Measurements from ENCODE around the gene WWC1.

WWC1 gene

GRCh38 chr5:168301593-168302390 lies 10.3 kb downstream of the WWC1 start:
- no peak for TF ChIP-seq CTCF (IDR thresholded peaks at IDR 0.05; ENCODE audit: low read depth, low read length, missing control alignments)
- H3K4me3 ChIP-seq (replicated peaks; ENCODE audit: low read depth, low read length): no peak overlapping the region
- DNase-seq (ENCODE audit: extremely low read depth, low read depth): no peak

DNA sequence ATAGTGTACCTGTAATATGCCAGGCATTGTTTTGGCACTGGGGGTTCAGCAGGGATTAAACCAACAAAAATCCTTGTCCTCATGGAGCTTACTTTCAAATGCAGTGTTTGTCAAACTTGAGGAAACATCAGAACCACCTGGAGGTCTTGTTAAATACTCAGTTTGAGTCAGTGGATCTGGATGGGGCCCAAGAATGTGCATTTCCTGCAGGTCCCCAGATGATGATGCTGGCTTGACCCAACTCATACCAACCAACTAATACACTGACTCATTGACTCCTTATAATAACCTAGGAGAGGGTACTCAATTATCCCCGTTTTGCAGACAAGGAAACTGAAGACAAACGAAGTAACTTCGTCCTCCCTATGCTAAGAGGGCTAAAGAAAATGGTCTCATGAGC lies 11.3 kb downstream of the WWC1 start:
- no peak for DNase-seq (ENCODE audit: extremely low read depth, low read depth)
- no peak overlapping the region for H3K4me3 ChIP-seq (replicated peaks; ENCODE audit: low read depth, low read length)
- TF ChIP-seq CTCF (IDR thresholded peaks at IDR 0.05; ENCODE audit: low read depth, low read length, missing control alignments): no peak

- DNase-seq (ENCODE audit: extremely low read depth, low read depth): no peak
- TF ChIP-seq CTCF (IDR thresholded peaks at IDR 0.05; ENCODE audit: low read depth, low read length, missing control alignments): no peak
- H3K4me3 ChIP-seq (replicated peaks; ENCODE audit: low read depth, low read length): no peak overlapping the region
Measured at GRCh38 chr5:168303393-168304025, 12.1 kb downstream of the WWC1 start.

- DNase-seq (ENCODE audit: extremely low read depth, low read depth): no peak
- no peak for TF ChIP-seq CTCF (IDR thresholded peaks at IDR 0.05; ENCODE audit: low read depth, low read length, missing control alignments)
- no peak overlapping the region for H3K4me3 ChIP-seq (replicated peaks; ENCODE audit: low read depth, low read length)
Measured at GRCh38 chr5:168304349-168304748, 12.9 kb downstream of the WWC1 start.

DNA sequence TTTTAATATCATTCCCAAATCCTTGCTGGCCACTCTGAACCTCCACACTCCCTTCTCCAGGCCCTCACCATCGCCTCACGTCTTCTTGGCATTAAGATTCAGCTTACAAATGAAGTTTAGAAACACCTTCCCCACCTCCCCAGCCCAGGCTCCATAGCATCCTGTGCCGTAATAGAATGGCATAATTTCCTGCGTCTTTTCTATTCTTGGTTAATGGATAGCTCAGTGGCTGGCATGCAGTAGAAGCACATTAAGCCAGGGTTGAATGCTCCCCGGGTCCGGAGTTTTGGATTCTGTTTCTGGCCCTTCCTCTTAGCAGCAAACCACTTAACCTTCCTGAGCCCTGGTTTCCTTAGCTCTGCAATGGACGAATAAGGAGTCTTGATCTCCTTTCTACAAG lies 13.8 kb downstream of the WWC1 start:
- no peak for DNase-seq (ENCODE audit: extremely low read depth, low read depth)
- TF ChIP-seq CTCF (IDR thresholded peaks at IDR 0.05; ENCODE audit: low read depth, low read length, missing control alignments): no peak
- no peak overlapping the region for H3K4me3 ChIP-seq (replicated peaks; ENCODE audit: low read depth, low read length)

DNA sequence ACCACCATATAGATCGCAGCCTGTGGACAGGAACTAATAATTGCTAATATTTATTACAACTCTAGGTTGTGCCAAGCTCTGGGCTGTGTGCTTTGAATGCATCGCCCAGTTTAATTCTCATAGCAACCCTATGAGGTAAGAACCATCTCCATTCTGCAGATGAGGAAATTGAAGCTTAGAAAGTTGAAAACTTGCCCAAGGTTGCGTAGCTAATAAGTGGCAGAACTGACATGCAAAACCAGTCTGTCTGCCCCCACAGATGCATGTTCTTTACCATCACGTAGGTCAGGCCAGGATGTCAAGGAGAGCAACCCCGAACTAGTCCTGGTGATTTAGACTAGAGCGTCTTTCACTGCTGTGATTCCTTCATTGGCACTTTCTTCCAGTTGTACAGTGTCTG lies 15.6 kb downstream of the WWC1 start:
- DNase-seq (ENCODE audit: extremely low read depth, low read depth): no peak
- no peak overlapping the region for H3K4me3 ChIP-seq (replicated peaks; ENCODE audit: low read depth, low read length)
- no peak for TF ChIP-seq CTCF (IDR thresholded peaks at IDR 0.05; ENCODE audit: low read depth, low read length, missing control alignments)

Measured in HFF-Myc (cell line).